COLO829 (cell line): Measurements from ENCODE around the gene APBA2.

Source experiments
- DNase-seq: peaks from one replicate; pipeline ENCODE4 v3.0.0; 2012; ENCODE audit warnings: low spot score

Gene APBA2

GRCh38 chr15:29086891-29087290 is 201.1 kb downstream of the APBA2 start:
- DNase-seq, result no peak

GRCh38 chr15:29087521-29088285 is 201.9 kb downstream of the APBA2 start:
- DNase-seq, result no peak

- DNase-seq, result no peak
These were observed 202.9 kb downstream of the APBA2 start for GRCh38 chr15:29088666-29089065.

GRCh38 chr15:29089731-29090616 is 204.2 kb downstream of the APBA2 start:
- DNase-seq, result no peak

- DNase-seq, result peak; percentile 14
These were observed 205.1 kb downstream of the APBA2 start for GRCh38 chr15:29090617-29091466.

GRCh38 chr15:29091666-29092065 is 205.9 kb downstream of the APBA2 start:
- DNase-seq, result no peak

- DNase-seq, result no peak
These were observed 206.7 kb downstream of the APBA2 start for GRCh38 chr15:29092376-29093064.

GRCh38 chr15:29093065-29093435 is 207.3 kb downstream of the APBA2 start:
- no peak for DNase-seq

- no peak for DNase-seq
These were observed 208.0 kb downstream of the APBA2 start for GRCh38 chr15:29093696-29094343.

- DNase-seq, result no peak
These were observed 208.9 kb downstream of the APBA2 start for GRCh38 chr15:29094711-29095110.

GRCh38 chr15:29095746-29096145 is 210.0 kb downstream of the APBA2 start:
- DNase-seq, result no peak

GRCh38 chr15:29097168-29097567 is 211.4 kb downstream of the APBA2 start:
- DNase-seq, result no peak

- no peak for DNase-seq
These were observed 212.2 kb downstream of the APBA2 start for GRCh38 chr15:29097971-29098370.

- no peak for DNase-seq
These were observed 212.9 kb downstream of the APBA2 start for GRCh38 chr15:29098652-29099051.

- no peak for DNase-seq
These were observed 213.5 kb downstream of the APBA2 start for GRCh38 chr15:29099131-29099880.

GRCh38 chr15:29100486-29101000 is 214.8 kb downstream of the APBA2 start:
- DNase-seq, result no peak

- DNase-seq, result no peak
These were observed 215.7 kb downstream of the APBA2 start for GRCh38 chr15:29101491-29101890.

GRCh38 chr15:29102173-29102794 is 216.5 kb downstream of the APBA2 start:
- peak; percentile 9 for DNase-seq

- DNase-seq, result no peak
These were observed 217.4 kb downstream of the APBA2 start for GRCh38 chr15:29102911-29103823.
